A549 (cell line): ENCODE data around the gene EMSY. TPM values are rescaled to one million over a fixed set of nuclear protein-coding genes. Genes with fewer than 3 reads are reported as not detected.
A peak's percentile ranks its signal among the peaks of the same experiment; 100 is the strongest.

Experiments
- ATAC-seq, 2 experiments: fragments of 200-7000 bp in 1 of 2; fragments of >200 bp in 1 of 2; cut with Nextera tagmentation in 1 of 2; cut with Tn5 transposase in 1 of 2; 3 replicates each; pipeline versions ENCODE4 v1.8.0 to v1.9.1; 2018 to 2020; ENCODE audit warnings: mild to moderate bottlenecking in 1 of 2, moderate library complexity in 1 of 2
- CTCF ChIA-PET: fragments of 300-600 bp; sonication (Branson Sonifier 250); formaldehyde crosslinking; extraction: SDS; loops from one replicate; lab custom pipeline; 2021; ENCODE audit warnings: antibody characterized with exemption, inconsistent platforms; lab: Yijun Ruan, JAX
- POLR2A ChIA-PET: fragments of 350-600 bp; formaldehyde crosslinking; extraction: SDS; loops from one replicate; lab custom pipeline; 2021; ENCODE audit warnings: antibody characterized with exemption, inconsistent platforms; lab: Yijun Ruan, JAX
- DNase-seq, 2 experiments: peaks; one replicate each; pipeline versions ENCODE4 v3.0.0 to v3.0.0-alpha.2; 2011 to 2016; ENCODE audit warnings: low read depth in 1 of 2, low spot score in 1 of 2
- FAIRE-seq: peaks from 2 replicates; lab custom pipeline; 2011; peaks lifted over from hg19 to GRCh38; lab: Jason Lieb, UNC
- H3K27ac ChIP-seq, 2 experiments: fragments of >200 bp; sonication (Bioruptor Twin); formaldehyde crosslinking; 3 replicates each; pipeline ENCODE4 v1.5.1; 2016 to 2017
- H3K4me1 ChIP-seq: fragments of >200 bp; sonication (Bioruptor Twin); formaldehyde crosslinking; 3 replicates; pipeline ENCODE4 v1.6.1; 2016
- H3K4me2 ChIP-seq: fragments of >200 bp; sonication (Bioruptor Twin); formaldehyde crosslinking; 3 replicates; pipeline ENCODE4 v1.6.1; 2016
- H3K4me3 ChIP-seq: fragments of >200 bp; sonication (Bioruptor Twin); formaldehyde crosslinking; 3 replicates; pipeline ENCODE4 v1.5.1; 2016
- H3K9me3 ChIP-seq: fragments of >200 bp; sonication (Bioruptor Twin); formaldehyde crosslinking; 3 replicates; pipeline ENCODE4 v1.6.1; 2016
- CEBPB ChIP-seq, 2 experiments: fragments of >200 bp in 1 of 2; sonication (Bioruptor Twin) in 1 of 2; formaldehyde crosslinking in 1 of 2; IDR thresholded peaks; 2 replicates each; pipeline ENCODE4 v1.6.1; 2012 to 2016
- CHD2 ChIP-seq: fragments of 150-350 bp; IDR thresholded peaks from 2 replicates; pipeline ENCODE4 v1.6.1; 2014; ENCODE audit warnings: low read length; ENCODE audit not compliant: partially characterized antibody
- CHD4 ChIP-seq: fragments of 200-600 bp; sonication (generic); IDR thresholded peaks from 2 replicates; pipeline ENCODE4 v1.6.1; 2016; ENCODE audit warnings: antibody characterized with exemption, mild to moderate bottlenecking, borderline replicate concordance
- EHF ChIP-seq: fragments of 250-450 bp; sonication (Bioruptor Pico); IDR thresholded peaks from 2 replicates; pipeline ENCODE4 v1.5.0; 2020; ENCODE audit warnings: mild to moderate bottlenecking
- EHMT2 ChIP-seq: fragments of 200-600 bp; sonication (generic); IDR thresholded peaks from 2 replicates; pipeline ENCODE4 v1.6.1; 2016; ENCODE audit warnings: antibody characterized with exemption, low read depth, mild to moderate bottlenecking, moderate library complexity
- FOSB ChIP-seq: fragments of 250-450 bp; sonication (Bioruptor Pico); IDR thresholded peaks from 2 replicates; pipeline ENCODE4 v1.5.0; 2020; ENCODE audit warnings: mild to moderate bottlenecking, moderate library complexity
- FOSL2 ChIP-seq, 2 experiments: fragments of 450-650 bp in 1 of 2; fragments of >200 bp in 1 of 2; sonication (Bioruptor Twin) in 1 of 2; formaldehyde crosslinking; IDR thresholded peaks; 2 replicates each; pipeline versions ENCODE4 v1.5.0 to v1.6.1; 2016 to 2020; ENCODE audit warnings: mild to moderate bottlenecking in 1 of 2, moderate library complexity in 1 of 2
- HDAC2 ChIP-seq: fragments of 200-600 bp; sonication (generic); IDR thresholded peaks from 2 replicates; pipeline ENCODE4 v1.6.1; 2016
- JUN ChIP-seq, 2 experiments: fragments of >200 bp; sonication (Bioruptor Twin); formaldehyde crosslinking; IDR thresholded peaks; 2 replicates in 1 of 2; 3 replicates in 1 of 2; pipeline ENCODE4 v1.6.1; 2016 to 2017
- KDM1A ChIP-seq: fragments of 200-600 bp; sonication (generic); IDR thresholded peaks from 2 replicates; pipeline ENCODE4 v1.6.1; 2016; ENCODE audit warnings: low read depth, mild to moderate bottlenecking
- KDM5A ChIP-seq: fragments of 200-600 bp; sonication (generic); IDR thresholded peaks from 2 replicates; pipeline ENCODE4 v1.6.1; 2016; ENCODE audit warnings: antibody characterized with exemption, mild to moderate bottlenecking
- MYC ChIP-seq: IDR thresholded peaks from 2 replicates; pipeline ENCODE4 v1.6.1; 2012; ENCODE audit warnings: mild to moderate bottlenecking, inconsistent platforms, low read length, improper control_type of control experiment, borderline replicate concordance
- NR3C1 ChIP-seq: fragments of >200 bp; sonication (Bioruptor Twin); formaldehyde crosslinking; IDR thresholded peaks from 3 replicates; pipeline ENCODE4 v1.6.1; 2017
- RAD21 ChIP-seq, 2 experiments: fragments of >200 bp in 1 of 2; sonication (Bioruptor Twin) in 1 of 2; formaldehyde crosslinking in 1 of 2; IDR thresholded peaks in 1 of 2; conservative IDR thresholded peaks in 1 of 2; 2 replicates in 1 of 2; 3 replicates in 1 of 2; pipeline ENCODE4 v1.6.1; 2012 to 2018; ENCODE audit warnings: inconsistent platforms in 1 of 2
- TP53 ChIP-seq: fragments of 250-450 bp; sonication (Bioruptor Pico); IDR thresholded peaks from 2 replicates; pipeline ENCODE4 v1.5.0; 2021; ENCODE audit warnings: mild to moderate bottlenecking, moderate library complexity
- WGBS: methylation state at CpG from one replicate; pipeline ENCODE4 v1.1.6; 2017; ENCODE audit errors: missing lambda C conversion rate; 5-methylcytosine and 5-hydroxymethylcytosine counted together
- polyA plus RNA-seq, 4 experiments: library from polyadenylated mRNA; depleted of rRNA in 3 of 4; stranded (reverse); fragments of >200 nt; fragmentation: RNase III in 1 of 4; extraction: RNeasy Plus Mini Kit Qiagen cat#74134 plus additional on column Dnase treatment in 1 of 4; gene quantifications; 2 replicates in 3 of 4; 3 replicates in 1 of 4; pipeline ENCODE4 v1.2.3, GENCODE V29; 2011 to 2017
- TF ChIP-seq, protein P1 (sequence below): fragments of >200 bp; sonication (Bioruptor Twin); formaldehyde crosslinking; IDR thresholded peaks from 2 replicates; pipeline ENCODE4 v1.6.1; 2016
- TF ChIP-seq, protein P2 (sequence below): fragments of 250-450 bp; sonication (Bioruptor Pico); IDR thresholded peaks from 2 replicates; pipeline ENCODE4 v1.5.0; 2020; ENCODE audit warnings: low read depth, mild to moderate bottlenecking, moderate library complexity
- TF ChIP-seq, protein P3 (sequence below): fragments of 450-650 bp; IDR thresholded peaks from 2 replicates; pipeline ENCODE4 v1.6.1; 2014; ENCODE audit warnings: antibody characterized with exemption
- TF ChIP-seq, protein P4 (sequence below): IDR thresholded peaks from 2 replicates; pipeline ENCODE4 v1.6.1; 2012
- TF ChIP-seq, protein P5 (sequence below): fragments of 250-450 bp; sonication (Bioruptor Pico); IDR thresholded peaks from 2 replicates; pipeline ENCODE4 v1.5.0; 2021; ENCODE audit warnings: mild to moderate bottlenecking, moderate library complexity, borderline replicate concordance

Gene EMSY
- polyA plus RNA-seq, 2 of the 4 experiments (the other 2 are of a cell fraction) = 11.2 to 23.0 TPM

DNA sequence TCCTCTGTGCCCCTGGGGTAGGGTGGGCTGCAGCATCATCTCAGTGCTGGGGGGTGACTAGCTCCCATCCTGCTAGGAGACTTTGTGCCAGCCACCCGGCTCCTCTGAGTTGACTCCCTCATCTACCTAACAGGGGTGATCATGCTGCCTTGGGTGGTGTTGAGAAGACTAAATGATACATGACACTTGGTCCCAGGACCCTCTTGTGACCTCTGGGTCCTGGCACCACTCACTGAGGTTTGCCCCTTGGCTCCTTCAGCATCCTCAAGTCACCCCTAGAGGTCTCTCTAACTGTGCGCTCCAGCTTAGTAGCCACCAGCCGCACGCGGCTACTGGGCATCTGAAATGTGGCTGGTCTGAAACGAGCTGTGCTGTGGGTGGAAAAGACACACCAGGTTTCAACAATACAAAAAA is 153.6 kb downstream of the EMSY start (continued):
- TF ChIP-seq FOSB (no peak), NR3C1 (no peak), KDM5A (no peak), RAD21 (conservative IDR thresholded peaks at IDR 0.05 in 1 of 2, IDR thresholded peaks at IDR 0.05 in 1 of 2) (peak; percentile 62 to 81), EHF (CRISPR knock-in tag) (no peak), HDAC2 (no peak), KDM1A (no peak), TP53 (CRISPR knock-in tag) (no peak), CEBPB (IDR thresholded peaks at IDR 0.05) (no peak)
- TF ChIP-seq, protein P1, sequence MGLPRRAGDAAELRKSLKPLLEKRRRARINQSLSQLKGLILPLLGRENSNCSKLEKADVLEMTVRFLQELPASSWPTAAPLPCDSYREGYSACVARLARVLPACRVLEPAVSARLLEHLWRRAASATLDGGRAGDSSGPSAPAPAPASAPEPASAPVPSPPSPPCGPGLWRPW = no peak
- TF ChIP-seq, protein P2, sequence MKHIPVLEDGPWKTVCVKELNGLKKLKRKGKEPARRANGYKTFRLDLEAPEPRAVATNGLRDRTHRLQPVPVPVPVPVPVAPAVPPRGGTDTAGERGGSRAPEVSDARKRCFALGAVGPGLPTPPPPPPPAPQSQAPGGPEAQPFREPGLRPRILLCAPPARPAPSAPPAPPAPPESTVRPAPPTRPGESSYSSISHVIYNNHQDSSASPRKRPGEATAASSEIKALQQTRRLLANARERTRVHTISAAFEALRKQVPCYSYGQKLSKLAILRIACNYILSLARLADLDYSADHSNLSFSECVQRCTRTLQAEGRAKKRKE (CRISPR knock-in tag) = no peak
- TF ChIP-seq, protein P3, sequence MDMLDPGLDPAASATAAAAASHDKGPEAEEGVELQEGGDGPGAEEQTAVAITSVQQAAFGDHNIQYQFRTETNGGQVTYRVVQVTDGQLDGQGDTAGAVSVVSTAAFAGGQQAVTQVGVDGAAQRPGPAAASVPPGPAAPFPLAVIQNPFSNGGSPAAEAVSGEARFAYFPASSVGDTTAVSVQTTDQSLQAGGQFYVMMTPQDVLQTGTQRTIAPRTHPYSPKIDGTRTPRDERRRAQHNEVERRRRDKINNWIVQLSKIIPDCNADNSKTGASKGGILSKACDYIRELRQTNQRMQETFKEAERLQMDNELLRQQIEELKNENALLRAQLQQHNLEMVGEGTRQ = no peak
- TF ChIP-seq, protein P4, sequence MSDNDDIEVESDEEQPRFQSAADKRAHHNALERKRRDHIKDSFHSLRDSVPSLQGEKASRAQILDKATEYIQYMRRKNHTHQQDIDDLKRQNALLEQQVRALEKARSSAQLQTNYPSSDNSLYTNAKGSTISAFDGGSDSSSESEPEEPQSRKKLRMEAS = peak; percentile 60
- TF ChIP-seq, all 56 proteins: peak for 4

DNA sequence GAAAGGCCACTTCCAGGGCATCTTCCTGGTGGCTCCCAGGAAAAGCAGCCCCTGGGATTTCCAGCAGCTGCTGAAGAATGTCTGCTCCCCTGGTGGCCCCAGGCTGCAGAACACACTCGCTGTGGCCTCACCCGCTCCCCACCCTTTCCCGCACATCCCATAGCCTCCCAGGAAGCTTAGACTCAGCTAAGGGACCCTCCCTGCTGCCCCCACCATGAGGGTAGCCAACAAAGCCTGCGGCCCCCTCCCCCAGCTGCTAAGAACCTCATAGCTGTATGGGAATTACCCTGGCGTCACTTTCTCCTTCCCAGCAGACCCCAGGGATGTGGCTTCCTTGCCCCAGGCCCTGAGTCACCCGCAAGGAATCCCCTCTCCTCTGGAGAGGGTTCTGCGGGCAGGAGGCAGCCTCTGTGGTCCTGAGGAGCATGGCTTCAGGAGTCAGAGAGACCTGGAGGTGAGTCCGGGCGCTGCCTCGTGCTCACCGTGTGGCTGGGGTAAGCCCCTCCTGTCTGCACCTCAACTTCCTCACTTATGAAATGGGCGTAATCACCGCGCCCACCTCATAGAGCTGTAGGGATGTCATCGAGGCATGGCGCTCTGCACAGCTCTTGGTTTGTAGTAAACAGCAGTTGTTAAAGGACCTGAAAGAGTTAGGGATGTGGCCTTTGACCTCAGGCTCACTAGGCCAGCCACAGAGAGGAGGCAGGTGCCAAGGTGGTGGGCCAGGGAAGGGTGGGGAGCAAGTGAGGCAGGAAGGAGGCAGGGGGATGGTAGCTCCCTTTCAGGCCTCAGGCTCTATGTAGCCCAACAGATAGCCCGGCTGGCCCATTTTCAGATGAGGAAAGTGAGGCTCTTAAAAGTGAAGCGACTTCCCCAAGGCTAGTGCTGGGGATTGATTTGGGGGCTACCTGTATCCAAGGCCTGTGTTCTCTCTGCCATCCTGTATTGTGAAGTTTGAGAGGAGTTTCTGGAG is 154.5 kb downstream of the EMSY start:
- no peak for FAIRE-seq
- ATAC-seq = peak; percentile 37 to 64; a peak in 3 of 6 replicates
- DNase-seq = no peak
- Histone ChIP-seq H3K27ac (no peak overlapping the region), H3K4me1 (peaks cover 4% of the 10 kb centered on the region; the same call in 1 of the 3 replicates), H3K4me3 (no peak overlapping the region), H3K4me2 (0 out of 3 replicates have a peak overlapping the region, but pooled peaks have one; percentile 9), H3K9me3 (0 out of 3 replicates have a peak, but pooled peaks cover 1% of the 10 kb centered on the region)
- ChIA-PET POLR2A (no interaction called here), CTCF (interaction anchor here (0.6 to 4.1 kb wide), 27 partner anchors 10 to 128 kb away, joined by 3 to 50 read pairs (median 4); no protein-coding TSS in a partner anchor)
- 92% methylated on average over 15 of the region's 18 CpGs for WGBS
- TF ChIP-seq EHMT2 (no peak), JUN (IDR thresholded peaks at IDR 0.05) (no peak), FOSL2 (IDR thresholded peaks at IDR 0.05) (no peak), FOSL2 (CRISPR knock-in tag; IDR thresholded peaks at IDR 0.05) (no peak), HDAC2 (no peak), CEBPB (IDR thresholded peaks at IDR 0.05) (no peak), CHD4 (no peak), MYC (no peak), FOSB (no peak), CHD2 (no peak)
- TF ChIP-seq, protein P5, sequence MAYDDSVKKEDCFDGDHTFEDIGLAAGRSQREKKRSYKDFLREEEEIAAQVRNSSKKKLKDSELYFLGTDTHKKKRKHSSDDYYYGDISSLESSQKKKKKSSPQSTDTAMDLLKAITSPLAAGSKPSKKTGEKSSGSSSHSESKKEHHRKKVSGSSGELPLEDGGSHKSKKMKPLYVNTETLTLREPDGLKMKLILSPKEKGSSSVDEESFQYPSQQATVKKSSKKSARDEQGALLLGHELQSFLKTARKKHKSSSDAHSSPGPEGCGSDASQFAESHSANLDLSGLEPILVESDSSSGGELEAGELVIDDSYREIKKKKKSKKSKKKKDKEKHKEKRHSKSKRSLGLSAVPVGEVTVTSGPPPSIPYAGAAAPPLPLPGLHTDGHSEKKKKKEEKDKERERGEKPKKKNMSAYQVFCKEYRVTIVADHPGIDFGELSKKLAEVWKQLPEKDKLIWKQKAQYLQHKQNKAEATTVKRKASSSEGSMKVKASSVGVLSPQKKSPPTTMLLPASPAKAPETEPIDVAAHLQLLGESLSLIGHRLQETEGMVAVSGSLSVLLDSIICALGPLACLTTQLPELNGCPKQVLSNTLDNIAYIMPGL (CRISPR knock-in tag) = no peak
- TF ChIP-seq, all 56 proteins: peak for 0
